Measurements from ENCODE around the gene SQOR. TPM values are rescaled to one million over a fixed set of nuclear protein-coding genes. Genes with fewer than 3 reads are reported as not detected.

Gene SQOR
- total RNA-seq, 1 experiment from 2014 or later = 4.3 TPM

DNA sequence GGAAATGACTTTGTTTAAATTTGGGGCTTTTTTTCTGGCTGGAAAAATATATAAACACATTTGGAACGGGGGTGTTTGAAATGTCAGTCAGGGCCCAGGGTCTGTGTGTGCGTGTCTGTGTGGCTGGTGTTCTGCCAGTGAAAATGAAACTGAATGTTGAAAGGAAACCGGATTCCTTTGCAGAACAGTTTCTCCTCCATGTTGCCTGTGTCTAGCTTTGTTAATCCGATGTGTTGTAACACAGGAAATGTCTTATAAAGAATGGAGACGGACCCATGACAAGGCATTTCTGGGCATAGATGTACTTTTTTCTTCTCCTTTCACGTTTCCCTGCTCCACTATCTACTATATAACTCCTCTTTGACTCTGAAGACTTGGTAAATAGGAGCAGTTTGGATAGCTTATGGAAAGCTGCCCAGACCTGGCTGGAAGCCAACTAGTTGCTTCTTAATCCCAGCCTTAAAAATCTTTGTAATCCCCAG, 2.8 kb downstream of the SQOR start:
- no peak for TF ChIP-seq EZH2 (IDR thresholded peaks at IDR 0.05; ENCODE audit: borderline replicate concordance, low read depth, low read length, poor library complexity, severe bottlenecking)
- TF ChIP-seq, protein P1, sequence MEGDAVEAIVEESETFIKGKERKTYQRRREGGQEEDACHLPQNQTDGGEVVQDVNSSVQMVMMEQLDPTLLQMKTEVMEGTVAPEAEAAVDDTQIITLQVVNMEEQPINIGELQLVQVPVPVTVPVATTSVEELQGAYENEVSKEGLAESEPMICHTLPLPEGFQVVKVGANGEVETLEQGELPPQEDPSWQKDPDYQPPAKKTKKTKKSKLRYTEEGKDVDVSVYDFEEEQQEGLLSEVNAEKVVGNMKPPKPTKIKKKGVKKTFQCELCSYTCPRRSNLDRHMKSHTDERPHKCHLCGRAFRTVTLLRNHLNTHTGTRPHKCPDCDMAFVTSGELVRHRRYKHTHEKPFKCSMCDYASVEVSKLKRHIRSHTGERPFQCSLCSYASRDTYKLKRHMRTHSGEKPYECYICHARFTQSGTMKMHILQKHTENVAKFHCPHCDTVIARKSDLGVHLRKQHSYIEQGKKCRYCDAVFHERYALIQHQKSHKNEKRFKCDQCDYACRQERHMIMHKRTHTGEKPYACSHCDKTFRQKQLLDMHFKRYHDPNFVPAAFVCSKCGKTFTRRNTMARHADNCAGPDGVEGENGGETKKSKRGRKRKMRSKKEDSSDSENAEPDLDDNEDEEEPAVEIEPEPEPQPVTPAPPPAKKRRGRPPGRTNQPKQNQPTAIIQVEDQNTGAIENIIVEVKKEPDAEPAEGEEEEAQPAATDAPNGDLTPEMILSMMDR (conservative IDR thresholded peaks at IDR 0.05; ENCODE audit: low read depth, low read length) = no peak
- Histone ChIP-seq H3K27me3 (replicated peaks; ENCODE audit: insufficient read depth, low read depth, low read length, poor library complexity) (no peaks in the 10 kb centered on the region), H3K4me1 (ENCODE audit: insufficient read depth, low read length, poor library complexity, severe bottlenecking) (peaks cover 22% of the 10 kb centered on the region), H3K27ac (ENCODE audit: low read depth, low read length, poor library complexity, severe bottlenecking) (peak overlapping the region; percentile 93), H3K4me3 (ENCODE audit: low read depth, low read length, poor library complexity, severe bottlenecking) (peak overlapping the region; percentile 17), H3K9me3 (ENCODE audit: low read depth, low read length, poor library complexity, severe bottlenecking) (no peaks in the 10 kb centered on the region), H3K36me3 (ENCODE audit: insufficient read depth, low read length, poor library complexity, severe bottlenecking) (no peaks in the 10 kb centered on the region)
- intact Hi-C loops (cut with micrococcal nuclease; ENCODE audit: unreplicated experiment) = no loop called here
- CTCF ChIA-PET = interaction anchor here (0.8 kb wide), 1 partner anchor 49 kb away, joined by 4 read pairs; no protein-coding TSS in a partner anchor
- POLR2A ChIA-PET (ENCODE audit: low non-redundant PET) = no interaction called here
- peak; percentile 87 for DNase-seq (ENCODE audit: low spot score)
- BruUV-seq (replicated peaks) = TSS peak; percentile 53

DNA sequence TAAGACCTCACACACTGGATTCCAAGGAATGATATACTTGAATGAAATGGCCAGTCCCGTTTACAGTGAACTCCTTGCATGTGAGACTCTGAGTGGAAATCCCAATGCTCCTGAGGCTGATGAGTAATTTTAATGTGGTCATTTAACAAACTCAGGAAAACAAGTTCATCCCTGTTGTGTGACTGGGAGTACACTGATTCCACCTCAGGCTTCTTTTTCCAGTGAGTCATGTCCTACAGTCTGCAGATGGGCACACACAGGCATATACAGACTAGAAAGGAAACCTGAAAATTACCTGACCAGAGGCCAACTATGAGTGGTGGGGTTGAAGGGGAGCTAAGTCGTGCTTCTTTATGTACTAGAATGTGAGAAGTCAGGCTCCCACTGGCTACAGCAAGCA, 5.8 kb downstream of the SQOR start:
- intact Hi-C loops (cut with micrococcal nuclease; ENCODE audit: unreplicated experiment) = no loop called here
- no peaks in the 10 kb centered on the region for H3K27me3 ChIP-seq (replicated peaks; ENCODE audit: insufficient read depth, low read depth, low read length, poor library complexity)
- no peaks in the 10 kb centered on the region for H3K9me3 ChIP-seq (ENCODE audit: low read depth, low read length, poor library complexity, severe bottlenecking)
- peaks cover 22% of the 10 kb centered on the region for H3K4me1 ChIP-seq (ENCODE audit: insufficient read depth, low read length, poor library complexity, severe bottlenecking)
- no peaks in the 10 kb centered on the region for H3K36me3 ChIP-seq (ENCODE audit: insufficient read depth, low read length, poor library complexity, severe bottlenecking)
- H3K27ac ChIP-seq (ENCODE audit: low read depth, low read length, poor library complexity, severe bottlenecking) = no peak overlapping the region
- H3K4me3 ChIP-seq (ENCODE audit: low read depth, low read length, poor library complexity, severe bottlenecking) = no peak overlapping the region
- BruUV-seq (replicated peaks) = no TSS peak
- POLR2A ChIA-PET (ENCODE audit: low non-redundant PET) = no interaction called here
- TF ChIP-seq, protein P1 (conservative IDR thresholded peaks at IDR 0.05; ENCODE audit: low read depth, low read length) = no peak
- TF ChIP-seq EZH2 (IDR thresholded peaks at IDR 0.05; ENCODE audit: borderline replicate concordance, low read depth, low read length, poor library complexity, severe bottlenecking) = no peak
- CTCF ChIA-PET = no interaction called here
- DNase-seq (ENCODE audit: low spot score) = no peak

DNA sequence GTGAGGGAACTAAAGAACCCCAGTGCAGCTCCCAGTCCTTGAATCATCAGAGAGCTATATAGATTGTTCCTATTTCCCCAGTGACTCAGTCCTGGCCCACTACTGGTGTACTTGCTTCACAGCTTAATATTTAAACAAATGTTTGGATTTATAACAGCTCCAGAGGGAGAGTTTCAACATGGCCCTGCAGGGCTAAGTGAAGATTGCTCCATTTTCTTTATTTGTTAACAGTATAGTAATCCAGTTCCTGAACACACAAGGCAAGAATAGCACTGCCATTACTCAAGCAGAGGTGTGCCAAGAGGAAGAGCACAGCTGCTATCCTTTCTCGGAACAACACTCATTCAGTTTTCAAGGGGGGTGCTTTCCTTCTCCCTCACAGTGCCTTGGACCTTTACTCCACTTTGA, 6.5 kb downstream of the SQOR start:
- no peaks in the 10 kb centered on the region for H3K9me3 ChIP-seq (ENCODE audit: low read depth, low read length, poor library complexity, severe bottlenecking)
- H3K27me3 ChIP-seq (replicated peaks; ENCODE audit: insufficient read depth, low read depth, low read length, poor library complexity) = no peaks in the 10 kb centered on the region
- peaks cover 22% of the 10 kb centered on the region for H3K4me1 ChIP-seq (ENCODE audit: insufficient read depth, low read length, poor library complexity, severe bottlenecking)
- ChIA-PET CTCF (no interaction called here), POLR2A (ENCODE audit: low non-redundant PET) (no interaction called here)
- H3K36me3 ChIP-seq (ENCODE audit: insufficient read depth, low read length, poor library complexity, severe bottlenecking) = no peaks in the 10 kb centered on the region
- TF ChIP-seq, protein P1 (conservative IDR thresholded peaks at IDR 0.05; ENCODE audit: low read depth, low read length) = no peak
- TF ChIP-seq EZH2 (IDR thresholded peaks at IDR 0.05; ENCODE audit: borderline replicate concordance, low read depth, low read length, poor library complexity, severe bottlenecking) = no peak
- intact Hi-C loops (cut with micrococcal nuclease; ENCODE audit: unreplicated experiment) = no loop called here
- H3K27ac ChIP-seq (ENCODE audit: low read depth, low read length, poor library complexity, severe bottlenecking) = no peak overlapping the region
- no peak for DNase-seq (ENCODE audit: low spot score)
- no peak overlapping the region for H3K4me3 ChIP-seq (ENCODE audit: low read depth, low read length, poor library complexity, severe bottlenecking)
- no TSS peak for BruUV-seq (replicated peaks)
